LNCAP (cell line): ENCODE results near the gene LIFR.

Source experiments
- TF ChIP-seq, protein P1 (sequence below): fragments of 450-650 bp; IDR thresholded peaks from 2 replicates; pipeline ENCODE4 v1.5.1; 2017; ENCODE audit warnings: mild to moderate bottlenecking

The LIFR gene, protein sequence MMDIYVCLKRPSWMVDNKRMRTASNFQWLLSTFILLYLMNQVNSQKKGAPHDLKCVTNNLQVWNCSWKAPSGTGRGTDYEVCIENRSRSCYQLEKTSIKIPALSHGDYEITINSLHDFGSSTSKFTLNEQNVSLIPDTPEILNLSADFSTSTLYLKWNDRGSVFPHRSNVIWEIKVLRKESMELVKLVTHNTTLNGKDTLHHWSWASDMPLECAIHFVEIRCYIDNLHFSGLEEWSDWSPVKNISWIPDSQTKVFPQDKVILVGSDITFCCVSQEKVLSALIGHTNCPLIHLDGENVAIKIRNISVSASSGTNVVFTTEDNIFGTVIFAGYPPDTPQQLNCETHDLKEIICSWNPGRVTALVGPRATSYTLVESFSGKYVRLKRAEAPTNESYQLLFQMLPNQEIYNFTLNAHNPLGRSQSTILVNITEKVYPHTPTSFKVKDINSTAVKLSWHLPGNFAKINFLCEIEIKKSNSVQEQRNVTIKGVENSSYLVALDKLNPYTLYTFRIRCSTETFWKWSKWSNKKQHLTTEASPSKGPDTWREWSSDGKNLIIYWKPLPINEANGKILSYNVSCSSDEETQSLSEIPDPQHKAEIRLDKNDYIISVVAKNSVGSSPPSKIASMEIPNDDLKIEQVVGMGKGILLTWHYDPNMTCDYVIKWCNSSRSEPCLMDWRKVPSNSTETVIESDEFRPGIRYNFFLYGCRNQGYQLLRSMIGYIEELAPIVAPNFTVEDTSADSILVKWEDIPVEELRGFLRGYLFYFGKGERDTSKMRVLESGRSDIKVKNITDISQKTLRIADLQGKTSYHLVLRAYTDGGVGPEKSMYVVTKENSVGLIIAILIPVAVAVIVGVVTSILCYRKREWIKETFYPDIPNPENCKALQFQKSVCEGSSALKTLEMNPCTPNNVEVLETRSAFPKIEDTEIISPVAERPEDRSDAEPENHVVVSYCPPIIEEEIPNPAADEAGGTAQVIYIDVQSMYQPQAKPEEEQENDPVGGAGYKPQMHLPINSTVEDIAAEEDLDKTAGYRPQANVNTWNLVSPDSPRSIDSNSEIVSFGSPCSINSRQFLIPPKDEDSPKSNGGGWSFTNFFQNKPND

DNA sequence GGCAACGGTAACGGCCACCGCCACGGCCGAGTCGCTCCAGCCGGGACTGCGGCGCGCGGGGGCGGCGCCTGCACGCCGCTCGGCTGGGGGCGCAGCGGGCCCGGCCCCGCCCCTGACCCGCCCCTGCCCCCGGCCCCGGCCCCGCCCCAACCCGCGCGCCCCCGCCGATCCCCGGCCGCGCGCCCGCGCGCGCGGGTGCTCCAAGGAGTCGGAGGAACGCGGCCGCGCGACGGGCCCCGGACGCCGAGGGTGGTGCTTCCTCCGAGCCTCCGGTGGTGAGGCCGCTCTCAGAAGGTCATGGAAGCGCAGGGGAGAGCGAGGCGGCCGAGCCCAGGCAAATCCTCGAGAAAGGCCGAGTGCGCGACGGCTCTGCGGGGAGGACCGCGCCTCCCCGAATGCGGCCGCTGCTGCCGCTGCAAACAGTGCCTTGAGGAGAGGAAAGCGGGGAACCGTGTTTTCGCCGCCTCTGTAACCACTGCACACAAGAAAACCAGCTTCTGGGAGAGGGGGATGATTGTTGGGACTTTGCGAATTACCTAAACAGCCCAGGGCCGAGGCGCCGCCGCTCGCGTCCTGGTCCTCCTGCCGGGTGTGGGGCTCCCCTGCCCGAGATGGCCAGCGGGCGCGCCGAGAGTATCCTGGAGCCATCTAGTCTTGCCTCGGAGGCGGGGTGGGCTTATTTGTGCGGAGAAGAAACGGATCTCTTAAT is at the start of gene LIFR:
Gene LIFR, minus strand, starts transcription at position 48 of the 709 bp plus-strand sequence. CDS start 25,999 bp downstream, outside the sequence.
- TF ChIP-seq, protein P1, sequence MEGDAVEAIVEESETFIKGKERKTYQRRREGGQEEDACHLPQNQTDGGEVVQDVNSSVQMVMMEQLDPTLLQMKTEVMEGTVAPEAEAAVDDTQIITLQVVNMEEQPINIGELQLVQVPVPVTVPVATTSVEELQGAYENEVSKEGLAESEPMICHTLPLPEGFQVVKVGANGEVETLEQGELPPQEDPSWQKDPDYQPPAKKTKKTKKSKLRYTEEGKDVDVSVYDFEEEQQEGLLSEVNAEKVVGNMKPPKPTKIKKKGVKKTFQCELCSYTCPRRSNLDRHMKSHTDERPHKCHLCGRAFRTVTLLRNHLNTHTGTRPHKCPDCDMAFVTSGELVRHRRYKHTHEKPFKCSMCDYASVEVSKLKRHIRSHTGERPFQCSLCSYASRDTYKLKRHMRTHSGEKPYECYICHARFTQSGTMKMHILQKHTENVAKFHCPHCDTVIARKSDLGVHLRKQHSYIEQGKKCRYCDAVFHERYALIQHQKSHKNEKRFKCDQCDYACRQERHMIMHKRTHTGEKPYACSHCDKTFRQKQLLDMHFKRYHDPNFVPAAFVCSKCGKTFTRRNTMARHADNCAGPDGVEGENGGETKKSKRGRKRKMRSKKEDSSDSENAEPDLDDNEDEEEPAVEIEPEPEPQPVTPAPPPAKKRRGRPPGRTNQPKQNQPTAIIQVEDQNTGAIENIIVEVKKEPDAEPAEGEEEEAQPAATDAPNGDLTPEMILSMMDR: no peak

DNA sequence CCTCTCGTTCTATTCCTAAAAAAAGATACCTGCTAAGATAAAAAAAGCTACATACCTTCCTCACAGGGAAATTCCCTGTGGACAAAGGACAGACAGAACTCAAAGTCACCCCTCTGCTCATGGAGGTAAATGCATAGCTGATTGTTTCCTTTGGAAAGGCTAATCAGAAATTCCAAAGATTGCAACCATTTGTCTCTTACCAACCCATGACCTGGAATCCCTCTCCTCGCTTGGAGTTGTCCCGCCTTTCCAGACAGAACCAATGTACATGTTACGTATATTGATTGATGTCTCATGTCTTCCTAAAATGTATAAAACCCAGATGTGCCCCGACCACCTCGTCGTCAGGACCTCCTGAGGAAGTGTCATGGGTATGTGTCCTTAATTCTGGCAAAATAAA is 49.2 kb upstream of the LIFR start:
- TF ChIP-seq, protein P1: no peak

DNA sequence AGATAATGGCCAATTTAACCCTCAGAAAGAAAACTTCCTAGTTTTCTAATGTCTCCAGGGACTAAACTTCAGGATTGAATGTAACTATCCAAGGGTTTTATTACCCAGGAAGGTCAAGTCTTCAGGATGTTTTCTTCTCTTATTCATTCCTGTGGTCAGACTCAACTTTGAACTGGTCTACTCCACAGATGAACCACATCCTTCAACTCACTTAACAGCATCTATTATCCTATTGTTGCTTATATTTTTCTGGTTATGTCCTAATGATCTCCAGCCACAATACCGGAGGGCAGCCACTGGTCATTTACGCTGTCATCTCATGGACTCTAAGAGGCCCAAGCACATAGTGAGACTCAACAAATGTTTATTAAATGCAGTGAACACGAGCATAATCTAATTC is 47.2 kb upstream of the LIFR start:
- TF ChIP-seq, protein P1: no peak

DNA sequence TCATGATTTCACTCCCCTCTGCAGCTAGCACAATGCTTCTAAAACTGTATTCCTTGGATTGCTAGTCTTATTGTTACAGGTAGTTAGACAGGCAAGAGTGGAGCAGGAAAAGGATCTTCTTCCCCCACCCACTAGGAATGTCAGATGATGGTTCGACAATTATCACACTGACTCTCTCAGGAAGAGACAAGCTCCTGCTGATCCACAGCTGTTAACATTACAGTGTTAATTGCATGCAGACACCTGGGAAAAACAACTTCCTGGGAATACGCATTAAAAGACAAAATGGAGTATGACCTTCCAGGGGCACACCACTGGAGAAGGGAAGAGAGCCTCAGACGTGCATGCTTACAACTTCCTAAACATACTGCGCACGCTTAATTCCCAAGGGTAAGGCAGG is 46.2 kb upstream of the LIFR start:
- TF ChIP-seq, protein P1: no peak

DNA sequence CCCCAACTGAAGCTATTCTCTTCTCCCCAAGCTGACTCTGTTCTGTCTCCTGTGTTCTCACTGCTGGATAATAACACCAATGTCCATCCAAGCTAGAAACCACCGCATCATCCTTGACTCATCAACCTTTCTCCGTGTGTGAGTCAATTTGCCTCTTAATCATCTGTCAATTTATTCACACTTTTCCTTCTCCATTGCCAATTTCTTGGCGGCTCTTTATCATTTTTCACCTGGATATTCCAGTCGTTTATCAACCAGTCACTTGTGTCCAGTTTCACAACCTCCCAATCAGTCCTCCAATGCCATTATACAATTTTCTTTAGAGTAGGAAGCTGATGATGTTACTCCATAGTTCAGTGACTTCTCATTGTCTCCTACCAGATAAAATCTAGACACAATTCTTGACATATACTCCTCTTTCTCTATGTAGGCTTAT is 45.4 kb upstream of the LIFR start:
- TF ChIP-seq, protein P1: no peak

DNA sequence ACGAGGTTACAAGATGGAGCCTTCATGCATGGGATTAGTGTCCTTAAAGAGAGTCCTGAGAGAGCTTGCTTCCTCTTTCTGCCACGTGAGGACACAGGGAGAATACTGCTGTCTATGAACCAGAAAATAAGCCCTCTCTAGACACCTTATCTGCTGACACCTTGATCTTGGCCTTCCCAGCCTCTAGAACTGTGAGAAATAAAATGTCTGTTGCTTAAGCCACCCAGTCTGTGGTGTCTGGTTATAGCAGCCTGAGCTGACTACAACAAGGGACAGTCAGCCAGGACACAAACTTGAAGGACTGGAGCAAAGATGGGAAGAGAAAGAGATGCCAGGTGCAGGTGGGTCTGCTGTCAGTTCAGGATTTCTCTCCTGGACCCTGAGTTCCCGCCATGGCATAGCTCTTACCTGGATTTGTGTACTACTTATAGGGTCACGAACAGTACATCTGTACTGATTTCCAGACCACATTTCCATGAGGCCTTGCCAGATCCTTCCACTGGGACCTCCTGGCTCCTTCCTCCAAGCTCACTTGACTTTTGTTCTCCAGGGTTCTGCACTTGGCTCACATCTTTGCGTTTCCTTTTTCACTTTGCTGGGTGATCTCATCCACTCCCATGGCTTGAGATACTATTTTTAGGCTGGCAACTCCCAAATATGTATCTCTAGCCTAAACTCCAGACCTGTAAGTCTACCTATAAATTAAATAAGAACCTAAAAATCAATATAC is 44.9 kb upstream of the LIFR start:
- TF ChIP-seq, protein P1: no peak
